Adipose tissue (tissue), 3 donors: ENCODE measurements around the gene HNMT. TPM values are rescaled to one million over a fixed set of nuclear protein-coding genes. Genes with fewer than 3 reads are reported as not detected.
"Not testable (repeated sequence)": the region's sequence is repeated elsewhere in the genome, so short reads cannot be mapped to it uniquely, and the experiment has no call there.

Source experiments
- H3K27ac ChIP-seq: one replicate; pipeline ENCODE4 v1.5.1; 2013; ENCODE audit warnings: low read depth, low read length
- WGBS, 3 donors: extraction: QIAGEN DNeasy Blood & Tissue Kit; methylation state at CpG; one replicate each; pipeline ENCODE4 v1.1.7; 2013; 5-methylcytosine and 5-hydroxymethylcytosine counted together
- polyA plus RNA-seq, 3 donors: library from polyadenylated mRNA; stranded (reverse); fragments of 200-250 nt; gene quantifications; one replicate each; pipeline ENCODE4 v1.2.3, GENCODE V29; 2013
- donor health status: healthy with polysubstance abuse.
- donor health status: Bipolar disorder and iron deficiency.
- donor health status: healthy.

The HNMT gene
- 100 to 1,000 TPM in 1 of 3 donors, 10 to 100 TPM in 2; 19.2 to 104 (median 79.5) TPM for polyA plus RNA-seq

DNA sequence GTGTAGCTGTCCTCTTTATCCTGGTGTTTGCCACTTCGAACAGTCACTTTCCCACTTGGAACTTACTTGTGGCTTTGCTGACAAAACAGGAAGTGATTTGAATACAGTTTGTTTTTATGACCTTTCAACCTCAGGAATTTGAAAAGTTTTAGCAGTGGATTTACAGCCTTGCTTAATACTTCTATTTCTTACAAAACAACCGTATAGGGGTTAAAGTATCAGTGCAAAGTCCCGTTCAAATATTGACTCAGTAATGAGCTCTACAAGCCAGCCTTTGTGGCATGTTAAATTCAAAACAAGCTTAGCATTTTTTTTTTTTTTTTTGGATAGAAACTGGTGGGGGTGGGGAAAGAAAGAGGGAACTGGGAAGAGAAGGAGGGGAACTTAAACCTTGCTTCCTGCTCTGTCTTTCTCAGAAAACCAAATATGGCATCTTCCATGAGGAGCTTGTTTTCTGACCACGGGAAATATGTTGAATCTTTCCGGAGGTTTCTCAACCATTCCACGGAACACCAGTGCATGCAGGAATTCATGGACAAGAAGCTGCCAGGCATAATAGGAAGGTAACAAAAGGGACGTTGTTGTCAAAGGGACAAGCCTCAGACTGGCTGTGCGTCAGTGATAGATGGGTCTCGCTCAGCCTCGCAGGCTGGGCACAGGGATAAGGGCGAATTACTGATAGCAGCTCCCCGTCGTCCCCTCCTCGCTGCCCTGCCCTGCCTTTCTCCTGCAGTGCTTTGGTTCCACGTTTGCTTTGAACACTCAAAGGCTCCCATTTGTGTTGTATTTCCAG is at the start of gene HNMT:
HNMT (plus strand) TSS at position 408 of the 793 bp plus-strand sequence; CDS start at position 427, 19 bp downstream.
- WGBS, 3 donors: 4 to 18% (median 16%) methylated on average over 15 of the region's 15 CpGs
- no peak within 1 kb of the TSS for H3K27ac ChIP-seq

- no peak overlapping the region for H3K27ac ChIP-seq
- WGBS, 3 donors: 73 to 77% (median 76%) methylated on average over 2 of the region's 2 CpGs
Observed at GRCh38 chr2:137921105-137921880, 43.0 kb upstream of the HNMT start.

DNA sequence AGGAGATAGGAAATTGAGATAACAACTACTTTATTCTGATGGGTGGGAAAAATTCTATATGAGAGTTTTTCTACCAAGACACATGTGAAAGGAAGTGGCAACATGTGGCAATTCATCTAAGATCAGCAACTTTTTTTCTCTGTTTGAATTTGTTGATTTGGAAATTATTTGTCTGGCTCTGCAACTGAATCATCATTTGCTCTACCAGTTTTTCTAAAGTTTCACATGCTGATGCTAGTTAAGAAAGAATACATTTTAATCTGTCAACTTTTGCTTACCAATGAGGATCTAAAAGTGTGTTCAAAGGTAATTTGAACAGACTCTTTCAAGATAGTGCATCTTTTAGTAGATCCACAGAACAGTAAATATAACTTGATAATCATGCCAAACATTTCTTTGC is 42.1 kb upstream of the HNMT start:
- H3K27ac ChIP-seq: not testable (repeated sequence)

- no peak overlapping the region for H3K27ac ChIP-seq
- 53 to 79% (median 68%) methylated on average over 1 of the region's 1 CpG for WGBS, 3 donors
Observed at GRCh38 chr2:137924019-137924418, 40.3 kb upstream of the HNMT start.

- no peak overlapping the region for H3K27ac ChIP-seq
- WGBS, 3 donors: 72 to 90% (median 79%) methylated on average over 2 of the region's 2 CpGs
Observed at GRCh38 chr2:137925599-137925998, 38.7 kb upstream of the HNMT start.

DNA sequence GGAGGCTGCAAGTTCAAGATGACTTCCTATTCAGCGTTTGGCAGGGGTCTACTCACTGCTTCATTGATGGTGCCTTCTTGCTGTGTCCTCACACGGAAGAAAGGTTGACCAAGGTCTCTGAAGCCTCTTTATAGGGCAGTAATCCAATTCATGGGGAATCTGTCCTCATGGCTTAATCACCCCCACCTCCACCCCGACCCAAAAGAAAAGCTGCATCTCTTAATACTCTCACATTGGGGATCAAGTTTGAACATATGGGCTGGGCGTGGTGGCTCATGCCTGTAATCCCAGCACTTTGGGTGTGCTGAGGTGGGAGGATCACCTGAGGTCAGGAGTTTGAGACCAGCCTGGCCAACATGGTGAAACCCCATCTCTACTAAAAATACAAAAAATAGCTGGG is 36.4 kb upstream of the HNMT start:
- 79 to 89% (median 89%) methylated on average over 4 of the region's 4 CpGs for whole genome bisulfite sequencing, 3 donors
- H3K27ac ChIP-seq: no peak overlapping the region

DNA sequence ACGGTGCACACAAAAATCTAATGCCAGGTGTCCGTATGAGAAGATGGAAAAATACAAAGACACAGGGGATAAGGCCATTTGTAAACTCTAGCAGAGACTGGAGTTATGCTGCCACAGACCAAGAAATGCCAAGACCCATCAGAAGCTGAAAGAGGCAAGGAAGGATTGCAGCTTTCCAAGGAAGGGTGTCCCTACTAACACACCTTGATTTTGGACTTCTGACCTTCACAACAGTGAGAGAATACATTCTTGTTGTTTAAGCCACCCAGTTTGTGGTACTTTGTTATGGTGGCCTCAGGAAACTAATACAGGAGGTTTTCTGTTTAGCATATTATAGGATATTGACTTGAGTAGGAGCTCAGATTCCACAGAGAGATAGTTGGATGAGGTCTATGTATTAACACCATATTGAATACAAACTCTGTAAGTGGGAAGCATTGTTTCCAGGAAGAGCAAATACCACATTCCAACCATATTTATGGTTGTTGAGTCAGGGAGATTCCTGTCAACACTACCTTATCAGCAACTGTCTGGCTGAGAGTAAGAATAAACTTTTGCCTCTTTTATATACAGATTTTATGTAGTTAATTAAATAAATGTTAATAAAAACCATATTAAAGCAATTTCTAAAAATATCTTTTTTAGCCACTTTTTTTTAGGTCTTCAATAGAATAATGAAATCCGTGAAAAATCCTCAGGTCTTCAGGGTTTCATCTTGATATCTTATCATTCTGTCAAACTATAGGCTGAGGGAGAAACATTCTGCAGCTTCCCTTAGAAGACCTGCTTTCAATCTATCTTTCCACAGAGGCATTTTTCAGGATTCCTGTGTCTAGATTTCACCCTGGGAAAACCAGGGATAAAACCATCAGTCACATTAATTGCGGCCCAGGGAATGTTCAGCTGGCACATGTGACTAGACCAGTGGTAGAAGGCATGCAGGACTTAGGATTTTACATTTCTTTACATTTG is 35.4 kb upstream of the HNMT start:
- 69 to 78% (median 75%) methylated on average over 4 of the region's 4 CpGs for WGBS, 3 donors
- no peak overlapping the region for H3K27ac ChIP-seq

DNA sequence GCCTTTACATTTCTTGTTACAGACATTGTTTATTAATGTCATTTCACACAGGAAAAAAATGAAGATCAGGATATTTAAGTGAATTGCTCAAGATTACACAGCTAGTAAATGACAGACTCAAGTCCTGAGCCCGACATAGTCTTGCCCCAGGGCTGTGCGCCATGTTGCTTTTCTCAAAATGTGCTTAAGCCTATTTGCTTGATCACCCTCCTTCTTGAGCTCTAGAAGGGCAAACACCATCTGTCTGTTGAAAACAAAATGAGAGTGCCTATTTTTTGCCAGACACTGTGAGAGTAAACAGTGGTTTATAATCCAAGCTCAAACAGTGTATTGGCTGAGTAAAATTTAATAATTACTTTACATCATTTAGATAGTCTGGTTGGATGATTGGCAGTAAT is 34.8 kb upstream of the HNMT start:
- 79 to 85% (median 81%) methylated on average over 2 of the region's 2 CpGs for WGBS, 3 donors
- no peak overlapping the region for H3K27ac ChIP-seq

DNA sequence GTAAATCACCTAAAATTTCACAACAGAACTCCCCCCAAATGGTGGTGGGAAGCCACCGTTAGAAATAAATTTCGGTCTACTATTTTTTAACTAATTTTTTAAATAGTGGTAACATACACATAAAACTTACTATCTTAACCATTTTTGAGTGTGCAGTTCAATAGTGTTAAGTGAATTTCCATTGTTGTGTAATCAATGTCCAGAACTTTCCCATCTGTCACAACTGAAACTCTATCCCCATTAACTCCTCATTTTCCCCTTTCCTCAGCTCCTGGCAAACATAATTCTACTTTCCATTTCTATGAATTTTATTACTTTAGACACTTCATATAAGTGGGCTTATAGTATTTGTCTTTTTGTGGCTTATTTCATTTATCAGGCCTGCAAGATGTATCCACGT is 34.1 kb upstream of the HNMT start:
- 91 to 93% (median 93%) methylated on average over 3 of the region's 3 CpGs for WGBS, 3 donors

DNA sequence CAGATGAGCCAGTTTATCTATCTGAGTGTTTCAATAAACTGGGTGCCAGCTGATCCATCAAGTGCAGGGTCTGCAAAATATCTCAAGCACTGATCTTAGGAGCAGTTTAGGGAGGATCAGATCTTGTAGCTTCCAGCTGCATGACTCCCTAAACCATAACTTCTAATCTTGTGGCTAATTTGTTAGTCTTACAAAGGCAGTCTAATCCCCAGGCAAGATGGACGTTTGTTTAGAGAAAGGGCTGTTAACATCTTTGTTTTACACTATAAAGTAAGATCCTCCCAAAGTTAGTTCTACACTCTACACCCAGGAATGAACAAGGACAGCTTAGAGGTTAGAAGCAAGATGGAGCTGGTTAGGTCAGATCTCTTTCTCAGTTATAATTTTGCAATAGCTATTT is 28.7 kb upstream of the HNMT start:
- H3K27ac ChIP-seq: no peak overlapping the region
- 52 to 64% (median 58%) methylated on average over 1 of the region's 1 CpG for WGBS, 3 donors

More for the DNA sequence above, 34.1 kb upstream of the HNMT start:
- H3K27ac ChIP-seq: no peak overlapping the region

GRCh38 chr2:137937246-137937645 is 27.0 kb upstream of the HNMT start:
- H3K27ac ChIP-seq: no peak overlapping the region
- WGBS, 3 donors: 77 to 96% (median 90%) methylated on average over 4 of the region's 4 CpGs

DNA sequence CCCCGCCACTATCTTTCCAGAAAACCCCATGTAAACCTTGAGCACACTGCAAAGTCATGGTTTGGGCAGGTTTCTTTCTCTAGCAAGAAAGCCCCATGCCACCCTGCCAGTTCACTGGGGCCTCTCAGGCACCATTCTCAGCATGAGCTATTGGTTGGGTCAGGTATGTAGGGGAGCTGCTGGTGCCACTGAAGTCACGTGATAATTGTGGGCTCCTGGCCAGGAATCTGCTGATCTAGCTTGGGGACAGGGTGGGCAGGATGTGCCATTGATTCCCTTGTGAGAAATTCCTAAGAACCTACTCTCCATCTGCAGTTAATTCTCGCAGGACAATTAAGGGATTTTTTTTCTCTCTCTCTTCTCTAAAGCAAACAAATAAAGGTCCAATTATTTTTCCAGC is 26.5 kb upstream of the HNMT start:
- H3K27ac ChIP-seq: no peak overlapping the region
- WGBS, 3 donors: 59 to 73% (median 66%) methylated on average over 3 of the region's 3 CpGs

GRCh38 chr2:137938204-137938603 is 26.1 kb upstream of the HNMT start:
- WGBS, 3 donors: 62 to 80% (median 74%) methylated on average over 4 of the region's 4 CpGs

DNA sequence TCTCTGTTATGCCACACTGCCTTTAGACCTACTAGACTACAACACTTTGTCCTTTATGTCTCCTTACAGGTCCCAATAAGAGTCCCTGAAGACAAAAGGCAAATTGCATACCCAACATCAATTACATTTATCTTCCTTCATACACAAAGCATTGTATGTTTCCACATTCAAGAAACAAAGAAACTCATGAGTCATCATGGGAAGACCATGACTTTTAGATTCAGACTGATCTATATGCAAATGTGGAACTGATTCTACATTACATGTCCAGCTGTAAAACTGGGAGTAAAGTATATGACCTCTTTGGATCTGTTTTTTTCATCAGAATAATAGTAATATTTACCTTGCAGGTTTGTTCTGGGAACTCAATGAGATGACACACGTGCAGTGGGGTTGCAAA is 25.2 kb upstream of the HNMT start:
- WGBS, 3 donors: 74 to 93% (median 89%) methylated on average over 1 of the region's 1 CpG
- H3K27ac ChIP-seq: no peak overlapping the region

More at GRCh38 chr2:137938204-137938603, 26.1 kb upstream of the HNMT start:
- no peak overlapping the region for H3K27ac ChIP-seq

GRCh38 chr2:137940154-137940553 is 24.1 kb upstream of the HNMT start:
- WGBS, 3 donors: 82 to 83% (median 83%) methylated on average over 4 of the region's 4 CpGs

DNA sequence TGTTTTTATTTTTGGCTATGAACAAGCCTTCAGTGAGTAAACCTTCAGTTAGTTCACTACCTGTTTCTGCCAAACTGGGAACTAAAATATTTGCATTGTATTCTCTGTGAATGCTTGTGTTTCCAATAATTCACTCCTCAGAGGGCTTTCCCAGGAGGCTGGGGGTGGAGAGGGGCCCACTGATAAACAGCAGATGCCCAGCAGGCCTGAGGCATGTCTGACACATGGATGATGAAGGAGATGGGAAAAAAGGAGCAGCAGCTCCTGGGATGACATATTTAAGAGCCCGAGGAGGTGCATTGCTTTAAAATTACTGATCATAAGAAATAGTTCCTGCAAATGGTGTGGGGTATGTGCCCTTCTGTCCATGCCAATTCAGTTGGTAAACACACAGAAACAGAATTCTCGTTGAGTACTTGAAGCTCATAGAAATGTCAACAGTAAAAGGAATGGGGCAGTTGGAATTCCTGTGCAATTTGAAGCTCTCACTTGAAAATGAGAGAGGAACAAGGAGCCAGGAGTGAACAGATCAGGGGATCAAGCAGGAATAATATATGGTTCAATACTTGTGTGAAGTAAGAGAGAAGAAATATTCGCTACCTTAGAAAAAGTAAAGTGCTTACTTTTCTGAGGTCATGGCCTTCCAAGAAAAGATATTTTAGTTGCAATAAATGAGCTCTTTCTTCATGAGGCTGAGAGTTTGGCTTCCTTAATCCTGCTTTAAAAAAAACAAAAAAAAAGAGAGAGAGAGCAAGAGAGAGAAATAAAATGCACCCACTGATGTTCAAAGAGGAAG is 22.0 kb upstream of the HNMT start:
- H3K27ac ChIP-seq: no peak overlapping the region
- WGBS, 3 donors: 51 to 82% (median 75%) methylated on average over 3 of the region's 3 CpGs

More at GRCh38 chr2:137940154-137940553, 24.1 kb upstream of the HNMT start:
- H3K27ac ChIP-seq: no peak overlapping the region

- 66 to 81% (median 76%) methylated on average over 6 of the region's 6 CpGs for WGBS, 3 donors
- H3K27ac ChIP-seq: no peak overlapping the region
Observed at GRCh38 chr2:137942833-137943677, 21.2 kb upstream of the HNMT start.
